Mesenchymal stem cell (in vitro differentiated cells and primary cell): ENCODE data around the gene ROBO3.

Experiments
- DNase-seq: peaks from one replicate; pipeline ENCODE4 v3.0.0-alpha.2; 2013
- H2AFZ ChIP-seq: one replicate; pipeline ENCODE4 v1.6.1; 2013; ENCODE audit warnings: low read depth, mild to moderate bottlenecking, control low read depth, inconsistent platforms, low read length, moderate library complexity
- H2AK5ac ChIP-seq: 2 replicates; pipeline ENCODE4 v1.6.1; 2013; ENCODE audit warnings: low read length, moderate library complexity, mild to moderate bottlenecking, inconsistent platforms; ENCODE audit not compliant: severe bottlenecking
- H2BK120ac ChIP-seq: one replicate; pipeline ENCODE4 v1.6.1; 2013; ENCODE audit warnings: low read depth, mild to moderate bottlenecking, inconsistent platforms, low read length, moderate library complexity
- H2BK12ac ChIP-seq, 2 experiments: one replicate each; pipeline ENCODE4 v1.6.1; 2013; ENCODE audit warnings: inconsistent platforms in 2 of 2, low read length in 2 of 2, mild to moderate bottlenecking in 2 of 2, moderate library complexity in 2 of 2, control low read depth in 1 of 2
- H2BK15ac ChIP-seq: one replicate; pipeline ENCODE4 v1.6.1; 2013; ENCODE audit warnings: mild to moderate bottlenecking, low read depth, inconsistent platforms; ENCODE audit not compliant: poor library complexity, severe bottlenecking
- H2BK5ac ChIP-seq: 2 replicates; pipeline ENCODE4 v1.6.1; 2013; ENCODE audit warnings: low read depth, mild to moderate bottlenecking, low read length, control low read depth, inconsistent platforms; ENCODE audit not compliant: poor library complexity, severe bottlenecking
- H3K14ac ChIP-seq, 2 experiments: one replicate each; pipeline ENCODE4 v1.6.1; 2013; ENCODE audit warnings: inconsistent platforms in 2 of 2, low read length in 2 of 2, control low read depth in 1 of 2, mild to moderate bottlenecking in 1 of 2, moderate library complexity in 1 of 2
- H3K18ac ChIP-seq, 2 experiments: one replicate each; pipeline ENCODE4 v1.6.1; 2013; ENCODE audit warnings: inconsistent platforms in 2 of 2, low read length in 2 of 2, control low read depth in 1 of 2, low read depth in 1 of 2, mild to moderate bottlenecking in 1 of 2
- H3K23ac ChIP-seq, 2 experiments: one replicate each; pipeline ENCODE4 v1.6.1; 2013; ENCODE audit warnings: inconsistent platforms in 2 of 2, low read length in 2 of 2, mild to moderate bottlenecking in 2 of 2, moderate library complexity in 2 of 2, control low read depth in 1 of 2
- H3K27ac ChIP-seq: 2 replicates; pipeline ENCODE4 v1.5.1; 2013; ENCODE audit warnings: mild to moderate bottlenecking, moderate library complexity, low read length, control low read depth, inconsistent platforms; ENCODE audit not compliant: poor library complexity, severe bottlenecking
- H3K27me3 ChIP-seq, 2 experiments: 2 replicates each; pipeline versions ENCODE4 v1.6.1 to v1.7.0; 2013; ENCODE audit warnings: low read length in 2 of 2, mild to moderate bottlenecking in 2 of 2, moderate library complexity in 2 of 2, control low read depth in 1 of 2, inconsistent platforms in 1 of 2; ENCODE audit not compliant: control insufficient read depth in 1 of 2, insufficient read depth in 1 of 2
- H3K36me3 ChIP-seq, 2 experiments: 2 replicates each; pipeline versions ENCODE4 v1.6.1 to v1.7.0; 2013; ENCODE audit warnings: low read length in 2 of 2, control low read depth in 1 of 2, inconsistent platforms in 1 of 2, low read depth in 1 of 2, mild to moderate bottlenecking in 1 of 2; ENCODE audit not compliant: insufficient read depth in 2 of 2, control insufficient read depth in 1 of 2
- H3K4ac ChIP-seq, 2 experiments: one replicate each; pipeline ENCODE4 v1.6.1; 2013; ENCODE audit warnings: inconsistent platforms in 2 of 2, low read length in 2 of 2, mild to moderate bottlenecking in 2 of 2, moderate library complexity in 2 of 2, control low read depth in 1 of 2, low read depth in 1 of 2
- H3K4me1 ChIP-seq: 2 replicates; pipeline ENCODE4 v1.6.1; 2013; ENCODE audit warnings: low read depth, low read length, control low read depth; ENCODE audit not compliant: control insufficient read depth, insufficient read depth
- H3K4me2 ChIP-seq: 2 replicates; pipeline ENCODE4 v1.6.1; 2013; ENCODE audit warnings: low read length, mild to moderate bottlenecking, inconsistent platforms; ENCODE audit not compliant: poor library complexity, severe bottlenecking
- H3K4me3 ChIP-seq, 2 experiments: 2 replicates each; pipeline versions ENCODE4 v1.5.1 to v1.7.0; 2013; ENCODE audit warnings: low read length in 2 of 2, mild to moderate bottlenecking in 2 of 2, control low read depth in 1 of 2, low read depth in 1 of 2; ENCODE audit not compliant: insufficient read depth in 1 of 2
- H3K79me1 ChIP-seq: replicated peaks from 2 replicates; pipeline ENCODE4 v1.6.1; 2013; ENCODE audit warnings: mild to moderate bottlenecking, control low read depth, low read length, inconsistent platforms; ENCODE audit not compliant: poor library complexity, severe bottlenecking
- H3K9ac ChIP-seq: 2 replicates; pipeline ENCODE4 v1.7.0; 2013; ENCODE audit warnings: mild to moderate bottlenecking, low read length, moderate library complexity
- H3K9me3 ChIP-seq: 2 replicates; pipeline ENCODE4 v1.7.0; 2013; ENCODE audit warnings: mild to moderate bottlenecking, low read length; ENCODE audit not compliant: control insufficient read depth
- H4K8ac ChIP-seq: one replicate; pipeline ENCODE4 v1.6.1; 2013; ENCODE audit warnings: inconsistent platforms, mild to moderate bottlenecking, low read length, moderate library complexity
- H4K91ac ChIP-seq: one replicate; pipeline ENCODE4 v1.6.1; 2013; ENCODE audit warnings: mild to moderate bottlenecking, low read length, inconsistent platforms
- WGBS: methylation state at CpG from one replicate; pipeline ENCODE4 v1.1.7; 2013; ENCODE audit warnings: mixed read lengths; 5-methylcytosine and 5-hydroxymethylcytosine counted together

The ROBO3 gene

GRCh38 chr11:124837491-124837856, 27.8 kb upstream of the ROBO3 start:
- H3K4me3 ChIP-seq, result no peak overlapping the region
- no peaks in the 10 kb centered on the region for H3K36me3 ChIP-seq
- H2BK120ac ChIP-seq, result no peak overlapping the region
- H4K8ac ChIP-seq, result no peak overlapping the region
- H3K4me1 ChIP-seq, result peaks cover 17% of the 10 kb centered on the region
- no peak overlapping the region for H3K27ac ChIP-seq
- H3K23ac ChIP-seq, result no peak overlapping the region
- no peaks in the 10 kb centered on the region for H3K9me3 ChIP-seq
- whole genome bisulfite sequencing, result 0% methylated on average over 1 of the region's 3 CpGs
- no peak overlapping the region for H2BK12ac ChIP-seq
- H3K4me2 ChIP-seq, result no peak overlapping the region
- no peak overlapping the region for H3K4ac ChIP-seq
- peak; percentile 91 for DNase-seq
- no peak overlapping the region for H2BK15ac ChIP-seq
- no peaks in the 10 kb centered on the region for H3K79me1 ChIP-seq
- H2AK5ac ChIP-seq, result no peak overlapping the region
- no peak overlapping the region for H2BK5ac ChIP-seq
- H3K9ac ChIP-seq, result peak overlapping the region; percentile 88
- H3K14ac ChIP-seq, result no peak overlapping the region
- no peak overlapping the region for H3K18ac ChIP-seq
- peaks cover 39 to 52% of the 10 kb centered on the region in 2 experiments for H3K27me3 ChIP-seq
- H2AFZ ChIP-seq, result no peak overlapping the region
- H4K91ac ChIP-seq, result no peak overlapping the region

GRCh38 chr11:124838805-124839127, 26.5 kb upstream of the ROBO3 start:
- Histone ChIP-seq H3K4me1 (peaks cover 18% of the 10 kb centered on the region), H2BK15ac (no peak overlapping the region), H2BK12ac (no peak overlapping the region), H3K79me1 (no peaks in the 10 kb centered on the region), H2AK5ac (no peak overlapping the region), H3K27me3 (peaks cover 52 to 57% of the 10 kb centered on the region in 2 experiments), H3K4me3 (peak overlapping the region in 1 of 2 experiments; percentile 51), H3K23ac (no peak overlapping the region), H3K9ac (no peak overlapping the region), H2BK5ac (no peak overlapping the region), H3K4me2 (peak overlapping the region; percentile 94), H4K91ac (no peak overlapping the region), H2AFZ (no peak overlapping the region), H3K14ac (no peak overlapping the region), H3K36me3 (no peaks in the 10 kb centered on the region), H4K8ac (no peak overlapping the region), H3K4ac (no peak overlapping the region), H3K9me3 (no peaks in the 10 kb centered on the region), H2BK120ac (no peak overlapping the region), H3K18ac (no peak overlapping the region), H3K27ac (no peak overlapping the region)
- no peak for DNase-seq
- 25% methylated on average over 5 of the region's 5 CpGs for WGBS

- Histone ChIP-seq H3K9ac (no peak overlapping the region), H2BK12ac (no peak overlapping the region), H2BK15ac (peak overlapping the region; percentile 17), H3K9me3 (no peaks in the 10 kb centered on the region), H3K4ac (no peak overlapping the region), H2AFZ (no peak overlapping the region), H4K91ac (no peak overlapping the region), H3K79me1 (no peaks in the 10 kb centered on the region), H3K4me1 (peaks cover 18% of the 10 kb centered on the region), H3K14ac (no peak overlapping the region), H3K18ac (no peak overlapping the region), H4K8ac (no peak overlapping the region), H2BK5ac (no peak overlapping the region), H3K4me2 (peak overlapping the region; percentile 94), H2BK120ac (no peak overlapping the region), H3K4me3 (peak overlapping the region; percentile 30 to 51), H3K23ac (peak overlapping the region in 1 of 2 experiments; percentile 95), H2AK5ac (no peak overlapping the region), H3K36me3 (no peaks in the 10 kb centered on the region), H3K27me3 (peaks cover 57 to 63% of the 10 kb centered on the region in 2 experiments), H3K27ac (no peak overlapping the region)
- WGBS, result under 1% methylated on average over 76 of the region's 87 CpGs
- no peak for DNase-seq
Observed at GRCh38 chr11:124839128-124839971, 25.9 kb upstream of the ROBO3 start.

- Histone ChIP-seq H2AK5ac (no peak overlapping the region), H3K14ac (no peak overlapping the region), H3K27me3 (peaks cover 65 to 71% of the 10 kb centered on the region in 2 experiments), H3K36me3 (no peaks in the 10 kb centered on the region), H3K79me1 (no peaks in the 10 kb centered on the region), H3K4me1 (peaks cover 18% of the 10 kb centered on the region), H3K4ac (no peak overlapping the region), H4K91ac (no peak overlapping the region), H3K23ac (peak overlapping the region in 1 of 2 experiments; percentile 42), H2BK120ac (no peak overlapping the region), H3K9me3 (no peaks in the 10 kb centered on the region), H2BK12ac (no peak overlapping the region), H2AFZ (no peak overlapping the region), H3K18ac (no peak overlapping the region), H3K27ac (no peak overlapping the region), H3K9ac (no peak overlapping the region), H2BK15ac (no peak overlapping the region), H4K8ac (no peak overlapping the region), H2BK5ac (no peak overlapping the region), H3K4me2 (peak overlapping the region; percentile 94), H3K4me3 (peak overlapping the region in 1 of 2 experiments; percentile 51)
- DNase-seq, result no peak
- WGBS, result 3% methylated on average over 13 of the region's 20 CpGs
Observed at GRCh38 chr11:124839972-124840621, 25.1 kb upstream of the ROBO3 start.
